K562 (cell line): ENCODE results near the gene OTULIN. TPM values are rescaled to one million over a fixed set of nuclear protein-coding genes. Genes with fewer than 3 reads are reported as not detected.

ENCODE experiments used
- ARNT ChIP-seq, 2 experiments: fragments of 450-650 bp; IDR thresholded peaks; 2 replicates each; pipeline ENCODE4 v1.6.1; 2016; ENCODE audit warnings: mild to moderate bottlenecking in 1 of 2
- BMI1 ChIP-seq: fragments of 150-350 bp; IDR thresholded peaks from 2 replicates; pipeline ENCODE4 v1.6.1; 2014; ENCODE audit warnings: low read length
- EHMT2 ChIP-seq: fragments of 450-650 bp; IDR thresholded peaks from 2 replicates; pipeline ENCODE4 v1.6.1; 2018; ENCODE audit warnings: antibody characterized with exemption
- HNRNPLL ChIP-seq: fragments of 200-400 bp; formaldehyde crosslinking; IDR thresholded peaks from 2 replicates; pipeline ENCODE4 v1.6.1; 2017; ENCODE audit warnings: low read length, low read depth, mild to moderate bottlenecking; ENCODE audit not compliant: poor library complexity, severe bottlenecking
- KDM1A ChIP-seq, 2 experiments: fragments of 450-650 bp; IDR thresholded peaks; 2 replicates each; pipeline ENCODE4 v1.6.1; 2016; ENCODE audit warnings: mild to moderate bottlenecking in 2 of 2
- KHSRP ChIP-seq: fragments of 450-650 bp; IDR thresholded peaks from 2 replicates; pipeline ENCODE4 v1.6.1; 2017
- NCOA4 ChIP-seq: fragments of 450-650 bp; IDR thresholded peaks from 2 replicates; pipeline ENCODE4 v1.6.1; 2018; ENCODE audit warnings: mild to moderate bottlenecking; ENCODE audit not compliant: partially characterized antibody
- RCOR1 ChIP-seq, 2 experiments: IDR thresholded peaks; 2 replicates each; pipeline ENCODE4 v1.6.1; 2012; ENCODE audit warnings: low read depth in 2 of 2, low read length in 2 of 2, borderline replicate concordance in 1 of 2, improper control_type of control experiment in 1 of 2
- REST ChIP-seq, 2 experiments: fragments of 450-650 bp; formaldehyde crosslinking in 1 of 2; IDR thresholded peaks; 2 replicates each; pipeline versions ENCODE4 v1.4.0 to v1.6.1; 2014 to 2020; ENCODE audit warnings: mild to moderate bottlenecking in 2 of 2, borderline replicate concordance in 1 of 2, low read depth in 1 of 2
- TAF7 ChIP-seq: fragments of 450-650 bp; IDR thresholded peaks from 2 replicates; pipeline ENCODE4 v1.6.1; 2016; ENCODE audit warnings: missing genetic modification characterization, missing compliant biosample characterization
- TEAD4 ChIP-seq, 2 experiments: sonication (generic) in 1 of 2; formaldehyde crosslinking in 1 of 2; IDR thresholded peaks; 2 replicates each; pipeline versions ENCODE4 v1.6.1 to v1.8.0; 2012 to 2022; ENCODE audit warnings: borderline replicate concordance in 1 of 2, inconsistent platforms in 1 of 2, low read length in 1 of 2, mild to moderate bottlenecking in 1 of 2, missing genetic modification reagents in 1 of 2
- ZBTB12 ChIP-seq: fragments of 250-450 bp; sonication (Bioruptor Pico); IDR thresholded peaks from 2 replicates; pipeline ENCODE4 v1.4.0; 2020
- ZC3H8 ChIP-seq: fragments of 450-650 bp; IDR thresholded peaks from 2 replicates; pipeline ENCODE4 v1.6.1; 2017
- ZMIZ1 ChIP-seq, 2 experiments: fragments of 150-350 bp in 1 of 2; IDR thresholded peaks; 2 replicates each; pipeline ENCODE4 v1.6.1; 2012 to 2016; ENCODE audit warnings: low read depth in 2 of 2, low read length in 2 of 2, mild to moderate bottlenecking in 1 of 2, moderate library complexity in 1 of 2
- ZNF197 ChIP-seq: fragments of 200-800 bp; sonication (Bioruptor generic); IDR thresholded peaks from 2 replicates; pipeline ENCODE4 v1.6.1; 2016; ENCODE audit warnings: low read depth, missing genetic modification characterization, missing compliant biosample characterization
- ZNF766 ChIP-seq: fragments of 200-800 bp; sonication (Bioruptor generic); conservative IDR thresholded peaks from 2 replicates; pipeline ENCODE4 v1.6.1; 2016; ENCODE audit warnings: missing genetic modification characterization, missing compliant biosample characterization
- polyA plus RNA-seq, 8 experiments: library from polyadenylated mRNA; depleted of rRNA in 4 of 8; stranded (reverse) in 5 of 8; unstranded in 3 of 8; fragments of >200 nt; fragmentation: Nextera tagmentation in 2 of 8; fragmentation: Illumina TruSeq in 1 of 8; extraction: Ambion mirVana in 2 of 8; extraction: Trizol in 1 of 8; gene quantifications; 2 replicates each; pipeline versions ENCODE4 v1.2.1 to v1.2.3, GENCODE V29; 2011 to 2014; ENCODE audit warnings: inconsistent platforms in 1 of 8, missing spikeins in 1 of 8
- total RNA-seq, 7 experiments: library from RNA; depleted of rRNA in 6 of 7; stranded (reverse); fragments of >200 nt in 6 of 7; fragmentation: Illumina TruSeq in 2 of 7; extraction: Trizol in 2 of 7; gene quantifications; 2 replicates each; pipeline versions ENCODE4 v1.2.1 to v1.2.3, GENCODE V29; 2011 to 2021; ENCODE audit warnings: low replicate concordance in 1 of 7

OTULIN gene
- total and polyA plus RNA-seq, 9 of the 15 experiments (the other 6 are each of a cell fraction or from before 2014, with no cell fraction given): 3.3 to 33.6 (median 20.1) TPM

- TF ChIP-seq KDM1A (IDR thresholded peaks at IDR 0.05) (0 out of 4 replicates have a peak, but pooled peaks of 1 of the 2 experiments have one; percentile 16), HNRNPLL (no peak), EHMT2 (peak; percentile 96), BMI1 (no peak), ZMIZ1 (IDR thresholded peaks at IDR 0.05; ENCODE audit: low read depth in 2 of 2, low read length in 2 of 2) (no peak), ZBTB12 (CRISPR knock-in tag) (no peak), TAF7 (tag) (no peak), ZNF766 (CRISPR knock-in tag) (peak; percentile 53; the same call in 1 of the 2 replicates), ARNT (IDR thresholded peaks at IDR 0.05) (no peak), ZC3H8 (no peak), NCOA4 (no peak), KHSRP (no peak), TEAD4 (IDR thresholded peaks at IDR 0.05; ENCODE audit: low read length) (peak; percentile 32; the same call in 1 of the 2 replicates), TEAD4 (CRISPR knock-in tag; IDR thresholded peaks at IDR 0.05; ENCODE audit: borderline replicate concordance) (no peak), ZNF197 (CRISPR knock-in tag) (0 out of 2 replicates have a peak, but pooled peaks have one; percentile 42), REST (IDR thresholded peaks at IDR 0.05; ENCODE audit: borderline replicate concordance) (peak; percentile 98), REST (CRISPR knock-in tag; IDR thresholded peaks at IDR 0.05; ENCODE audit: low read depth) (peak; percentile 92), RCOR1 (IDR thresholded peaks at IDR 0.05; ENCODE audit: borderline replicate concordance in 1 of 2, low read depth in 2 of 2, low read length in 2 of 2) (0 out of 4 replicates have a peak, but pooled peaks of 1 of the 2 experiments have one; percentile 58)
These were observed 36.2 kb upstream of the OTULIN start (continued) for GRCh38 chr5:14628346-14628745.
